ENCODE measurements around the gene IGLON5.

IGLON5 gene

DNA sequence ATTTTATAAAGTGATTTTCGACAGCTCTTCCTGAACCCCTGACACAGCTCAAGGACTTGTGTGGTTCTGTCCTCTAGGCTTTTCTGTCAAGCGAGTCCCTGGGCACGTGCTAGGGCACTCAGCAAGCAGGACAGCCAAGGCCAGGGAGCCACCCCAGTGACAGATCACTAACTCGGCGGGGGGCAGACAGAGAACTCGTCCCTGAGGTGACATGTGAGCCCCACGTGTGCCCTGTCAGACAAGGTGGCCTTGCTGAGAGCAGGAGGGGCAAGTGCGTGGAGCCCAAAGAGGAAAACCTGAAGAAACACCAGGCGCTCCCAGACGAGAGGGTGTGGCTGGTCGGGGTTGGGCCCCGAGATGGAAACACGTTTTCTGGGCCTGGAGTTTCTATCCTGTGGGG lies 49.8 kb downstream of the IGLON5 start:
- in situ Hi-C loops (cut with MboI; ENCODE audit: low sequenced_read_pairs), result no loop called here

DNA sequence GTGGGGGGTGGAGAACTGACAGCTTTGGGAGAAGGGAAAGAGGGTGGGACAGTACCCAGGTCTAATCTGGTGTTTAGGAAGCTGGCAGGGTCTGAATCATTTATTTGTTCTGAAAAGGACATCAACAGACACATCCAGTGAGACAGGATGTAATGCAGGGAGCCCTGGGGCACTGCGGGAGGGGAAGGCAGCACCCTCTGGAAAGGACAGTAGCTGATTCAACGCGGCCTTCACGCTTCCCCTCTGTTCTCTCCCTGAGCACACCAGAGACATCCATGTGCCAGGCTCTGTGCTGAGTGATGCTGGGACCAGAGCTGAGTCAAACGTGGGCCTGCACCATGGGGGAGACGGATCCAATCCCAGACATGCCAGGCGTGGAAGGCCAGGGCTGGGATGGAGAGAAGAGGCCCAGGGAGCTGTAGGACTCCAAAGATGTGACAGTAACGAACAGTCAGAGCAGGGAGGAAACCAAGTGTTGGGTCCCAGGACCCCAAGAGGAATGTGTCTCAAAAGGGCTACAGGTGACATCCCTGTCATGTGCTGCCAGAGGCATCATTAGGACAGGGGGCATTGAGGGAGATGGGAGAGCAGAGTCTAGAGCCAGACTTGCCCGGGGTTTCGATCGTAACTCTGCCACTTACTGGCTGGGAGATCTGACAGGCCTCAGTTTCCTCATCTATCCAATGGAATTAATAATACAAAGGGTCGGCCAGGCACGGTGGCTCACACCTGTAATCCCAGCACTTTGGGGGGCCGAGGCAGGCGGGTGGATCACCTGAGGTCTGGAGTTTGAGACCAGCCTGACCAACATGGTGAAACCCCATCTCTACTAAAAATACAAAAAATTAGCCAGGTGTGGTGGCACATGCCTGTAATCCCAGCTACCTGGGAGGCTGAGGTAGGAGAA lies 53.0 kb downstream of the IGLON5 start:
- in situ Hi-C loops (cut with MboI; ENCODE audit: low sequenced_read_pairs), result no loop called here

DNA sequence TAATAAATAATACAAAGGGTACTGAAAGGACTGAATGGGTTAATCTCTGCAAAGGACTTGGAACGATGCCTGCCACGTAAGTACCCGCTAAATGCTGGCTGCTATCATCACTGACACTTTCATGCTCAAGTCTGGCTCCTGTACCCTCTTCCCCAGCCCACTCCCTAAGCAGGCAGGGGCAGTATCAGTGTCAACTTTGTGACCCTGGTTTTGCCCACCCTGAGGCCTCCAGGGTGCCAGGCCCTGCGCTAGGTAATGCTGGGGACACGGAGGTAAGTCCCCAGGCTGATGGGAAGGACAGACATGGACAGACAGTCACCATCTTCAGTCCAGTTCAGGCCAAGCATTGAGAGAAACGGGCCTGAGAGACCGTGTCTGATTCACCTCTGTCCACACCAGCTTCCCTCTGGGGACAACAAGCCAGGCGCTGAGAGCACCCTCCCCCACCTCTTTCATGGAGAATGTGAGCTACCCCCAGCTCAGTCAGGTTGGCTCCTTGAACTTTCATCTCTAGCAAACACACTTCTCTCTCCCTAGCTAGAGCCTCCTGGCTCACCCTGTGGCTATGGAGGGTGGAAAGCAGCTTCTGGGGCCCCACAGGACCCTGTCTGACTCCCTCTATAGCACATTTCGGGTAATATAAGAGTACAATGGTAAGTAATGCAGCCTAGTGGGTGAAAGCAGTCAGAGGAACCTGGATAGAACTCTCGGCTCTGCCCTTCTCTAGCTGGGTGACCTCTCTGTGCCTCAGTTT lies 53.9 kb downstream of the IGLON5 start:
- in situ Hi-C loops (cut with MboI; ENCODE audit: low sequenced_read_pairs), result no loop called here

DNA sequence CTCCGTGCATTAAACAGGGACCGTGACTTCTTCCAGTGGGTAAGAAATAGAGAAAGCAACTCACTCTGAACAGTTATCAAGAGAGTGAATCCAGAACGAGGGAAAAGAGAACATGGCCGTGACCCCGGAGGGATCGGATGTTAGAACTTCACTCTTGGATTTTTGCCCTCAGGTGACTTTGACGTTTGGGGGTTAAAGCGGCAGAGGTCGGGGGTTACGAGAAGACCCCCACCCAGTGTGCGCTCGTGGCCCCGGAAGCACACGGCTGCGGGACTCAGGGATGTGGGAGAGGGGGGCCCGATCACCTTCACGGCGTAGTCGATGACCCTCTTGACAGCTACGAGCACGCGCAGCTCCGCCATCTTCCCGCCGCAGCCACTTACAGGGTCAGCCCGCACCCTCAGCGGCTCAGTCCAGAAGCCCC lies 54.5 kb downstream of the IGLON5 start, which contains the start of gene ETFB:
Gene ETFB, minus strand, starts transcription at position 424 of the 424 bp plus-strand sequence. Its CDS starts 62 bp downstream, at position 362.
- in situ Hi-C loops (cut with MboI; ENCODE audit: low sequenced_read_pairs), result no loop called here

DNA sequence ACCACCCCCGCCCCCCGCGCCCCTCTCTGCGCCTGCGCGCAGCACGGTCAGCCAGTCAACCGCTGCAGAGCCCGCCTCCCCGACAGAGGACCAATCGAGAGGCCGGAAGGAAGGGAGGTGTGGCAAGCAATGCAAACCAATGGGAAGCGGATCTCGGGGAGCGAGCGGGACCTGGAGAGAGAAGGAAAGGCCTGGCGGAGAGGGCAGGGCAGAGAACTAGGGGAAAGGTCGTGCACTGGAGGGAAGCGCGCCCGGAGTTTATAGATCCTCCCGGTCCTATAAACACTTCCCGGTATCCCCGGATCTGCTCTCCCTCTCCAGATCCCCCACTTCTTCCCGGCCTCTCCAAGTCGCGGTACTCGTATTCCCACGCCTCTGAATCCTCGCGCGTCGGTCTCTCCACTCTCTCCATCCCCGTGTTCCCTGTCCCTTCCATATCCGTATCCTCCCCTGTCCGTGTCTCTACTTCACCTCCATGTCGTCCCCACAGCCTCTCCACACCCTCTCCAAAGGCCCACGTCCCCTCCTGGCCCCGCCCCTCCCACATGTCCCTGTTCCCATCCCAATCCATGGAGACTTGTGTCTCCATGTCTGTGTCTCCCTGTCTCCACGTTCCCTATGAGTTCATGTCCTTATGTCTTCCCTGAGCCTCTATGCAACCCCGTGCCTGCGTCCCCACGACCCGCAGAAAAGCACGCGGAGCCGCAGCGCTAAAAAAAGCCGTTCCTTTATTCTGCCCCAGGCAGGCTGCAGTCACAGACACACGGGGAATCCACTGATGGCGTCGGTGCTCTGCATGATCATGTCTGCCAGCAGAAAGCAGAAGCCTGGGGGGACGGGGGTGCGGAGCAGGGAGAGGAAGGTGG lies 55.2 kb downstream of the IGLON5 start:
- in situ Hi-C loops (cut with MboI; ENCODE audit: low sequenced_read_pairs), result no loop called here

DNA sequence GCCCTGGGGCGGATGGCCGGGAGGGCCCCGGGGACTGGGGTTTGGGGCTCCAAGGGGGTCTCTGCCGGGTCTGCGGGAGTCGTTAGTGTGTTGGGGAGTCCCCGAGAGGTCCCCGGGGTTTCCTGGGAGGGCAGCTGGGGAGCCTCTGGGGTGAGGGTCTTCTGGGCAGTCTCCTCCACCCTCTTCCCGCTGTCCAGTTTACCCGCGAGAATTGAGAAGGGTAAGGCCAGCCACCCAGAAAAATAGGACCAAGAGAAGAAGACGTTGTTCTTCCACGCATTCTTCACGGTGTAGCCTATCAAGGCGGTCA lies 55.8 kb downstream of the IGLON5 start:
- in situ Hi-C loops (cut with MboI; ENCODE audit: low sequenced_read_pairs), result no loop called here

DNA sequence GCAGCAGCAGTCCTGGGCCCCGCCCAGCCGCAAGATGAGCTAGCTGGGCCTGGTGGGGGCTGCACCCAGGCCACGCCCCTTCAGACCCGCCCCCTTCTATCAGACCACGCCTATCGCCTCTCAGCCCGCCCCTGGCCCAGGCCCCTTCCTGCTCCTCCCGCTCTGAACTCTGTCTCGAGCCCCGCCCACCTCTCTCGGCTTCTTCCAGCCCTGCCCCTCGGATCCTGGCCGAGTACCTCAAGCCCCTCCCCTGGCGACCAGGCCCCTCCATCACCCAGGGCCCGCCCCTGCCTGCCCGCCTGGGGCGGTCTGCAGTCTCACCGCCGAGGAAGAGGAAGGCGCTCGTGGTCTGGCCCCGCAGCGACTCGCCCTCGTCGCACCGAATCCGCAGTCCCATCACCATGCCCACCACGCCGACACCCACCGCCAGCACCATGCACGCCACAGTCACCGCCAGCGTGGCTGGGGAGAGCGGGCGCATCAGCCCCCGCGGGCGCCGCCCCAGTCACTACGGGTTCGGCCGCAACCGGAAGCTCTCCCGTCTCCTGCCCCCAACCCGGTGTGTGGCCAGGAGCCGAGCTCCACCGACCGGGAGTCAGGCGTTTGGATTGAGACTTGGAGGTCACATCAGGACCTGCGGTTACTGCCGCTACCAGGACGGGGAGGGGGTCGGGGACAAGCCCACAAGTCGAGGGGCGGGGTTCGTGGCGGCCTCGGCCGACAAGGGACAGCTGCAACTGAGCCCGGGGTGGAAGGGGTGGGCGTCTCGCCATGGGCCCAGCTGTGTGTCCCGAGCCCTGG lies 56.3 kb downstream of the IGLON5 start:
- in situ Hi-C loops (cut with MboI; ENCODE audit: low sequenced_read_pairs), result no loop called here

DNA sequence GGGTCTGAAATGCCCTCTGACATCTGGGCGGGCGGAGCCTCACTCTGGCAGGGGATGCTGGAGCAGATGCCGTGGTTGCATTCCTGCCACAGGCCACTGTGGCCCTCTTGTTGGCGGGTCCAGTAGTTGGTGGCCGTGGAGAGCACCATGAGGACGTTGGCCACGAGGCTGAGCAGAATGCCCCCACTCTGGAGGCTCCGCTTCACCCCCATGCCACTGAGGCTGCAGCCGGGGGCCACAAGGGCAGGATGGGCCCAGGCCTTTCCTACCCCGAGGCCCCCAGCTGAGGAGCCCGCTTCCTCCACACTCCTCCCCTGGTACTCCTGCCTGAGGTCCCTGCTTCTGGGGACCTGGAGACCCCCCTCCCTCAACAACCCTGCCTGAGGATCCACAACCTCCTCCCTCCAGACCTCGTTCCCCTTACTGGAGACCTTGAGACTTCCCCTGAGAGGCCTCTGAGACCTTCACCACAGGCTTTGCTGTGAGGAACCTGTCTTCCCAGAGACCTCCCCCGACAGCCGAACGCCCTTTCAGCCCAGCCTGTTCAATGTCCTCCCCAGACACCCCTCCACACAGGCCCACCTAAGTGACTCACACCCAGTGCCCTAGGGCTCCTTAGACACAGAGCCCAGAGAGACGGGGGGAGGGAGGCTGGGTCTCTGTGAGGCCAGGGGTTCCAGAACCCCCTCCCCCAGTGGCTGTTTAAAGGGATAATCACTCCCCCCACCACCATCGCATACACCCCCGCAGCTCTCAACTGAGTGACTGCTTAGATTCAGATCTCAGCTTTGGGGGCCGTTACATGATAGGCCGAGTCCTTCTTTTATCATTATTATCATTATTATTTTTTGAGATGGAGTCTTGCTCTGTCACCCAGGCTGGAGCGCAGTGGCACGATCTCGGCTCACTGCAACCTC lies 57.2 kb downstream of the IGLON5 start, which contains the start of gene CLDND2:
Gene CLDND2, minus strand, starts transcription at position 638 of the 917 bp plus-strand sequence. Its CDS starts 426 bp downstream, at position 212.
- in situ Hi-C loops (cut with MboI; ENCODE audit: low sequenced_read_pairs), result no loop called here

DNA sequence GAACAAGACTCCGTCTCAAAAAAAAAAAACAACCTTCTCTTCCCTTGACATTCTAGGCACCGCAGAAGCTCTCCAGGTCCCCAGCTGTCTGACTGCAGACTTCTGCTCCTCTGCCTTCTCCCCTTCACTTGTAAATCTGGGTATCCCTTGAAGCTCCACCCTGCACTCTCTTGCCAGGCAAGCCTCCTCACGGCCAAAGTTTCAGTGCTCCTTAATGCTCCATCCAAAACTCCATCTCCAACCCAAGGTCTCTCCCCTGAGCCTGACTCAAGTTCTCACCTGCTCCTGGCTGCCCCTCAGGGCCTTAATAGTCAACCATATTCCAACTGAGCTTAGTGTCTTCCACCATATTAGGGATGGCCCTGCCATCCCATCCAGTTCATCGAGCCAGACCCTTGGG lies 58.8 kb downstream of the IGLON5 start:
- in situ Hi-C loops (cut with MboI; ENCODE audit: low sequenced_read_pairs), result no loop called here

DNA sequence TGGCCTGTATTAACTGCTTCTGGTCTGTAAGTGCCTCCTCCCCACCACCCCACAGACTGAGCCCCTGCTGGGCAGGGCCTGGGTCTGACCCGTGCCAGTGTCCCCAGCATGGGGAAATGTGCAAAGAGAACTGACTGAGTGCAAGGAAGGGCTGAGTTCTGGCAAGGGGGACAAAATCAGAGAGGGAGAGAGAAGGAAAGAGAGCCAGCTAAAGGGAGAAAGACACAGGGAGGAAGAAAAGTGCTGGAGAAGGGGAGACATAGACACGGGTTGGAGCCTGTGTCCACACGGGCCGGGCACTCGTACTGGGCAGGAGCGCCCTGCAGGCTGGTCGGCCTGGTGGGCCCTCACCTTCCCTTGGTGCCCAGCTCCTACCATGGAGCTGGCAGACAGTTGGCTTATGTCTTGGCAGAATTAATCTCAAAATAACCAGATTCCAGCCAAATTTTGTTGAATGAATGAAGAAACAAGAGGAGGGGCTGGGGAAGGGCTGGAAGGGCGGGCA lies 59.8 kb downstream of the IGLON5 start:
- in situ Hi-C loops (cut with MboI; ENCODE audit: low sequenced_read_pairs), result no loop called here

DNA sequence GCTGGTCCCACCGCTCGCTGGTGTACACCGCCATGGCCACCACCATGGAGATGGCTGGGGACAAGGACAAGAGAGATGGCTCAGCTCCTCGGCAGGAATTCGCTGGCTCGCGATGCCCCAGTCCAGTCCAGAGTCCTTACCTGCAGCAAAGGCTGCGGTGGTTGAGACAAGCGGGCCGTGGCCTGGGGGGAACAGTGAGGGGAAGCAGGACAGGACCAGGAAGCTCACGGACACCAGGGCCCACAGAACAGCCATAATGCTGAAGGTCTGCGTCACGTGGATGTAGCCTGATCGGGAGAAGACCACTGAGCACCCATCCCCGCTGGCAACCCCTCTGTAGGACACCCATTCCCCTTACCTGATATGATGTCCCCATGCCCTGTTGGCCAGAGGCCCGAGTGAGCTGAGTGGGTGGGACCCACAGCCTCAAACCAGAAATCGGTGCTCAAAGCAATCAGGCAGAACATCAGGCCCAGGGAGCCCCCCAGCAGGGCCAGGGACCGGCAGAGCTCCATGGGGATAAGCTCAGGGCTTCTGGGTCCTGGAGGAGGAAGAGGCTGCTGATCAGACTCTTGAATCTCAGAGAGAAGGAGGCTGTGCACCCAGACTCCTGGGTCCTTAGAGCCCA lies 60.7 kb downstream of the IGLON5 start:
- in situ Hi-C loops (cut with MboI; ENCODE audit: low sequenced_read_pairs), result no loop called here

DNA sequence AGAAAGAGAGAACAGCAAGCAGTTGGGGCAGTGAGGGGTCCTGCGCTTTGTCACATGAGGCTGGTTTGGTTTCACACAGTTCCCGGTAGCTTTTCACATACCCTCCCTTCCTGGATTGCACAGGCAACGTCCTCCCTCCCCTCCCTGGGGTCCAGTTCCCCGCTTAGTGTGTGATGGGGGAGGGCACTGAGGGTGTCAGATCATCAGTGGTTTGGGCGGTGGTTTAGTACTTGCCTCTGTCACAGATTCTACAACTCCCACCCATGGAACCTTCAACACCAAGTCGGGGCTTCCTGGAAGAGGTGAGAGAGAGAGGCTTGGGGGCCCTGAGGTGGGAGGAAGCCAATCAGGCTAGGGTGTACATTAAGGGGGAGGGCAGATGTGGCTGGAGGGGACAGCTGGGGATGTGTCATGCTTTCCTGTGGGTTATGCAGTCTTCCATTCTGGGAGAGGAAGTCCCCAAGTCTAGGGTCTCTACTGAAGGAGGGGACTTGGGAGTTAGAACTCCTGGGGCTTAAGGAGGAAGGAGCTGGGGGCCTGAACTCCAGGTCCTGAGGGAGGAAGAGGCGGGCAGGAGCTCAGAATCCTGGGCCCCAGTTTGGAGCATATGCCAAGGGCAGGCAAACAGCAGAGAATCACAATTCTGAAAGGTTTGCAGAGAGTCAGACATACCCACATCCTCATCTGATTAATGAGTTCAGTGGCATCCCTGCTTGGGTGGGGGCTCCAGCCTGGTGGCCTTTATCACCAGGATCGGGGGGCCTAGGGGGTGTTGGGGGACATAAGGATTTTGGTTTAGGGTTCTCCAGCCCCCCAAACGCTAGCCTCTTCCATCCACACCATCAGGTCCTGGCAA lies 61.4 kb downstream of the IGLON5 start, which contains the start of gene NKG7:
Gene NKG7, minus strand, starts transcription at position 6 of the 856 bp plus-strand sequence. CDS start 119 bp downstream, outside the sequence.
- in situ Hi-C loops (cut with MboI; ENCODE audit: low sequenced_read_pairs), result no loop called here

DNA sequence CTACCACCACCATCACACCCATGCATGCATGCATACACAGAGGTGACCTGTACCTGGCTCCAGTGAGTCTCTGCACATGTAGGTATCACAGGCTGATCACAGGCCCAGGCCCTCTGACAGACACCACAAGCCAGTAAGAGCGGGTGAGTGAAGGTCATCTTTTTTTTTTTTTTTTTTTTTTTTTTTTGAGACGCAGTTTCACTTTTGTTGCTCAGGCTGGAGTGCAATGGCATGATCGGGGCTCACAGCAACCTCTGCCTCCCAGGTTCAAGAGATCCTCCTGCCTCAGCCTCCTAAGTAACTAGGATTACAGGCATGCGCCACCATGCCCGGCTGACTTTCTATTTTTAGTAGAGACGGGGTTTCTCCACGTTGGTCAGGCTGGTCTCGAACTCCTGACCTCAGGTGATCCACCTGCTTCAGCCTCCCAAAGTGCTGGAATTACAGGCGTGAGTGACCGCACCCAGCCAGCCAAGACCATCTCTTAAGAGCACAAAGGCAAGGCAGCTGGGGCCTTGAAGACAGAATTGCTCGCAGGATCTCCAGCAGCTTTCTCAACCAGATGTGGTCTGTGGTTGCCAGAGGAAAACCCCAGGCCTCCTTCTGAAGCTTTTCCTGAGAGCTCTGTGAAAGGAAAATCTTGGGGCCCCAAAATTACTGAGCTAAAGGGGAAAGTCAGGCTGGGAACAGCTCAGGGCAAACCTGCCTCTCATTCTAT lies 64.2 kb downstream of the IGLON5 start:
- in situ Hi-C loops (cut with MboI; ENCODE audit: low sequenced_read_pairs), result no loop called here

DNA sequence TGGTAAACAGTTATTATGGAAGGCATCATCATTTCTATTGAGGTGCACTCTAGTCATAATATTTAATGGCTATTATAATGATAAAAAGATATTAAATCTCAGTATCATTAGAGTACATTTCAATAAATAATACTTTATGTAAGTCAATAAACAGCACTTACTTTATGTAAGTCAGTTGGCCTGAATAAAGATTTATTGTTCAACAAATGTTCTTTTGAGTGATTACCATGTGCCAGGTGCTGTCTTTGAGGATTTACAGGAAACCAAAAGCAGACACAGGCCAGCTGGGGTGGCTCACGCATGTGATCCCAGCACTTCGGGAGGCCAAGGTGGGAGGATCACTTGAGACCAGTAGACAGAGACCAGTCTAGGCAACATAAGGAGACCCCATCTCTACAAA lies 66.0 kb downstream of the IGLON5 start:
- in situ Hi-C loops (cut with MboI; ENCODE audit: low sequenced_read_pairs), result no loop called here

DNA sequence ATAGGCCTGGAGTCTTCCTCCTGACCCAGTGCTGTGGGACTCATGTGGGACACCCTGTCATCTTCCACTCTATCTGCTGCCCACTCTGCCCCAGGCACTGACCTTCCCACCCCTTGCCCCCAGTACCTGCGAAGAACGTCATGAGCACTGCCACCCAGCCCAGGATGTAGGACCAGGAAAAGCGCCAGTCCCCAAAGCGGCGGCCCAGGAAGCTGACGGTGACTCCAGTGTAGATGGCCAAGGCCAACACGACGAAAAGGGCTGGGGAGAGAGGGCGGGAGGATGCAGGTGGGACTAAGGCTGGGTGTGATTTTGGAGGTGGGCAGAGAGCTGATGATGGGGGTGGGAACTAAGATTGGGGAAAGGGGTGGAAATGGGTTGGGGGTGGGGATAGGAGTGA lies 68.9 kb downstream of the IGLON5 start:
- in situ Hi-C loops (cut with MboI; ENCODE audit: low sequenced_read_pairs), result no loop called here

All from HL-60/S4 treated with phorbol 12-myristate 13-acetate at 8.2 ng/mL for 4 days and 3 days (cell line).